Neural crest cell (in vitro differentiated cells): ENCODE results near the gene FAM240B. TPM values are rescaled to one million over a fixed set of nuclear protein-coding genes. Genes with fewer than 3 reads are reported as not detected.

Experiments
- DNase-seq: peaks from one replicate; pipeline ENCODE4 v3.0.0; 2021; ENCODE audit warnings: low read depth, mixed read lengths, low spot score
- H3K27ac Mint-ChIP-seq: one replicate; pipeline ENCODE4 v1.8.0; 2021; ENCODE audit warnings: mild to moderate bottlenecking, mixed read lengths; ENCODE audit not compliant: unreplicated experiment
- H3K27me3 Mint-ChIP-seq: 2 replicates; pipeline ENCODE4 v1.8.0; 2021; ENCODE audit warnings: low read depth, mild to moderate bottlenecking, mixed read lengths
- H3K36me3 Mint-ChIP-seq: 2 replicates; pipeline ENCODE4 v1.8.0; 2021; ENCODE audit warnings: low read depth, mild to moderate bottlenecking, mixed read lengths
- H3K4me1 Mint-ChIP-seq: 2 replicates; pipeline ENCODE4 v1.8.0; 2021; ENCODE audit warnings: mixed read lengths
- H3K4me3 Mint-ChIP-seq: one replicate; pipeline ENCODE4 v1.8.0; 2021; ENCODE audit warnings: mild to moderate bottlenecking, mixed read lengths
- H3K9me3 Mint-ChIP-seq: 2 replicates; pipeline ENCODE4 v1.8.0; 2021; ENCODE audit warnings: mixed read lengths
- total RNA-seq: library from RNA; stranded (reverse); gene quantifications from 2 replicates; pipeline ENCODE4 v1.2.1, GENCODE V29; 2021
- TF ChIP-seq, protein P1 (sequence below): fragments of 200-600 bp; sonication (generic); conservative IDR thresholded peaks from 2 replicates; pipeline ENCODE4 v1.5.0; 2021; ENCODE audit warnings: antibody characterized with exemption, mild to moderate bottlenecking

The FAM240B gene
- total RNA-seq, 1 donor from 2014 or later, result not detected

DNA sequence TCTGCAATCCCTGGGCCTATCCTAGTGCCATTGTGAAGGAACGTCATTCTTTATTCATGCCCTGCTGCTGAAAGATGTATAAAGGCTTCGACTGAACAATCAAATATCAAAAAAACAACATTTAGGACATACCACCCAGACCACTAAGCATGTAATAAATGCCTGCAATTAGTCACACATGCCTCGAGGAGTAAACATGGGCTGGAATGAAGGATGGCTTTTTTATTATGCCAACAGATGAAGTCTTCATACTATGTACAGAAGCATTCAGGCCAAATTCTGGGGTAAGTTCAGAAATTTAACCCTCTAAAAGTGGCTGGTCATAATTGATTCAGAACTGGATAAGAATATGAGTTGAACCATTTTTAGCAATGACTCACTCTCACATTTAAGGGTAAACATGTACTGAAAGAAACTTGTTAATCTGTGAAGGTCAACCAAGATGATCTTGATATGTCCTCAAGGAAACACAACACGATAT, 38.1 kb downstream of the FAM240B start:
- H3K4me3 Mint-ChIP-seq, result no peak overlapping the region
- H3K27ac Mint-ChIP-seq, result no peak overlapping the region
- no peaks in the 10 kb centered on the region for H3K27me3 Mint-ChIP-seq

DNA sequence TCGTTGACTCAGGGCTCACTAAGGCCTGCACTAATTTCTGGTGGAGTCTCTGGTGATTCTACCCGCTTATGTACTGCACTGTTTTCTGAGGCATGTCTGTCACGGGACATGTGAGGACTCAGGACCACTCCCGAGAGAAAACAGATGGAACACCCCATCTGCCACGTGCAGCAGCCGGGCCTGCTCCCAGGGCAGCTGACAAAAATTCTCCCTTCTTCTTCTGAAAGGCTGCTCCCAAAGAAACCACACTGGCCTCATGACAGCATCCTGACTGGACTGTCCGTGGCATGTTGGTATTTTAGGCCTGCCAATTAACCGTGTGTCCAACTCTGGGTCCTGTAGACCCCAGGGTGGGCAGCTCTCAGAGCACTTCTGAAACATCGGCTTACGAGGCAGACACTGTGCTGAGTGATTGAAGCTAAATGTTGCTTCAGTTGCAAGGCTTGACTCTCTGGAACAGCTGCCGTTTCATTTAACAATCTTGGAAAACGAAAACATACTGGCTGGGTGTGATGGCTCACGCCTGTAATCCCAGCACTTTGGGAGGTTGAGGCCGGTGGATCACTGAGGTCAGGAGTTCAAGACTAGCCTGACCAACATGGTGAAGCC, 39.0 kb downstream of the FAM240B start:
- H3K36me3 Mint-ChIP-seq, result no peaks in the 10 kb centered on the region
- TF ChIP-seq, protein P1, sequence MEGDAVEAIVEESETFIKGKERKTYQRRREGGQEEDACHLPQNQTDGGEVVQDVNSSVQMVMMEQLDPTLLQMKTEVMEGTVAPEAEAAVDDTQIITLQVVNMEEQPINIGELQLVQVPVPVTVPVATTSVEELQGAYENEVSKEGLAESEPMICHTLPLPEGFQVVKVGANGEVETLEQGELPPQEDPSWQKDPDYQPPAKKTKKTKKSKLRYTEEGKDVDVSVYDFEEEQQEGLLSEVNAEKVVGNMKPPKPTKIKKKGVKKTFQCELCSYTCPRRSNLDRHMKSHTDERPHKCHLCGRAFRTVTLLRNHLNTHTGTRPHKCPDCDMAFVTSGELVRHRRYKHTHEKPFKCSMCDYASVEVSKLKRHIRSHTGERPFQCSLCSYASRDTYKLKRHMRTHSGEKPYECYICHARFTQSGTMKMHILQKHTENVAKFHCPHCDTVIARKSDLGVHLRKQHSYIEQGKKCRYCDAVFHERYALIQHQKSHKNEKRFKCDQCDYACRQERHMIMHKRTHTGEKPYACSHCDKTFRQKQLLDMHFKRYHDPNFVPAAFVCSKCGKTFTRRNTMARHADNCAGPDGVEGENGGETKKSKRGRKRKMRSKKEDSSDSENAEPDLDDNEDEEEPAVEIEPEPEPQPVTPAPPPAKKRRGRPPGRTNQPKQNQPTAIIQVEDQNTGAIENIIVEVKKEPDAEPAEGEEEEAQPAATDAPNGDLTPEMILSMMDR, result no peak
- H3K9me3 Mint-ChIP-seq, result no peaks in the 10 kb centered on the region
- H3K27me3 Mint-ChIP-seq, result no peaks in the 10 kb centered on the region
- peaks cover 57% of the 10 kb centered on the region for H3K4me1 Mint-ChIP-seq
- DNase-seq, result no peak
- no peak overlapping the region for H3K4me3 Mint-ChIP-seq
- no peak overlapping the region for H3K27ac Mint-ChIP-seq

More for the DNA sequence above, 38.1 kb downstream of the FAM240B start:
- TF ChIP-seq, protein P1, result no peak
- no peak for DNase-seq
- H3K4me1 Mint-ChIP-seq, result peaks cover 58% of the 10 kb centered on the region
- no peaks in the 10 kb centered on the region for H3K9me3 Mint-ChIP-seq
- H3K36me3 Mint-ChIP-seq, result no peaks in the 10 kb centered on the region

- TF ChIP-seq, protein P1, result no peak
- Mint-ChIP-seq H3K4me3 (no peak overlapping the region), H3K36me3 (no peaks in the 10 kb centered on the region), H3K27ac (peak overlapping the region; percentile 58), H3K27me3 (peaks cover 2% of the 10 kb centered on the region), H3K4me1 (peaks cover 61% of the 10 kb centered on the region), H3K9me3 (no peaks in the 10 kb centered on the region)
- DNase-seq, result no peak
Measured at GRCh38 chr9:38677660-38678303, 42.2 kb downstream of the FAM240B start.

GRCh38 chr9:38675831-38676230, 44.1 kb downstream of the FAM240B start:
- Mint-ChIP-seq H3K36me3 (no peaks in the 10 kb centered on the region), H3K9me3 (no peaks in the 10 kb centered on the region), H3K27ac (no peak overlapping the region), H3K4me1 (peaks cover 60% of the 10 kb centered on the region), H3K27me3 (peaks cover 2% of the 10 kb centered on the region), H3K4me3 (no peak overlapping the region)
- TF ChIP-seq, protein P1, result no peak
- no peak for DNase-seq

- H3K4me3 Mint-ChIP-seq, result no peak overlapping the region
- peaks cover 56% of the 10 kb centered on the region for H3K4me1 Mint-ChIP-seq
- no peaks in the 10 kb centered on the region for H3K36me3 Mint-ChIP-seq
- H3K9me3 Mint-ChIP-seq, result no peaks in the 10 kb centered on the region
- no peak for DNase-seq
- no peak overlapping the region for H3K27ac Mint-ChIP-seq
- TF ChIP-seq, protein P1, result no peak
- H3K27me3 Mint-ChIP-seq, result peaks cover 2% of the 10 kb centered on the region
Measured at GRCh38 chr9:38675211-38675610, 44.7 kb downstream of the FAM240B start.
